SK-N-MC (cell line): ENCODE measurements around the gene FAM107B.

Source experiments
- DNase-seq: peaks from one replicate; pipeline ENCODE4 v3.0.0-alpha.2; 2011; ENCODE audit warnings: low read depth, low spot score
- H3K27ac ChIP-seq: fragments of 200-600 bp; sonication (generic); 2 replicates; pipeline ENCODE4 v1.5.1; 2016; ENCODE audit warnings: mixed run types
- H3K36me3 ChIP-seq: fragments of 200-600 bp; sonication (generic); 2 replicates; pipeline ENCODE4 v1.6.1; 2017; ENCODE audit warnings: antibody characterized with exemption, low read length, mixed read lengths; ENCODE audit not compliant: insufficient read depth
- H3K4me3 ChIP-seq: fragments of 200-600 bp; sonication (generic); 2 replicates; pipeline ENCODE4 v1.5.1; 2016
- H3K9ac ChIP-seq: fragments of 200-600 bp; sonication (generic); 2 replicates; pipeline ENCODE4 v1.8.0; 2017; ENCODE audit warnings: mixed run types, mixed read lengths; ENCODE audit not compliant: insufficient read length
- H3K9me3 ChIP-seq: fragments of 200-600 bp; sonication (generic); 2 replicates; pipeline ENCODE4 v1.6.1; 2017; ENCODE audit warnings: low read depth, mild to moderate bottlenecking, antibody characterized with exemption, low read length, moderate library complexity, mixed read lengths
- EZH2 ChIP-seq: fragments of 200-600 bp; sonication (generic); IDR thresholded peaks from one replicate; pipeline ENCODE4 v1.6.1; 2017; ENCODE audit warnings: antibody characterized with exemption
- FOXP2 ChIP-seq: optimal IDR thresholded peaks from 2 replicates; pipeline ENCODE3; 2011; ENCODE audit warnings: mild to moderate bottlenecking, moderate library complexity; ENCODE audit not compliant: insufficient read depth; ENCODE audit errors: extremely low read length, control extremely low read depth
- POLR2AphosphoS5 ChIP-seq: IDR thresholded peaks from 2 replicates; pipeline ENCODE4 v1.6.1; 2012; ENCODE audit warnings: mild to moderate bottlenecking, low read depth, low read length, borderline replicate concordance

FAM107B gene

GRCh38 chr10:14523286-14523685 is 251.4 kb downstream of the FAM107B start:
- DNase-seq: no peak
- no peaks in the 10 kb centered on the region for H3K36me3 ChIP-seq

GRCh38 chr10:14519785-14520184 is 254.9 kb downstream of the FAM107B start:
- no peaks in the 10 kb centered on the region for H3K9me3 ChIP-seq
- no peak for TF ChIP-seq EZH2
- no peak for TF ChIP-seq FOXP2
- no peak for TF ChIP-seq POLR2AphosphoS5
- no peaks in the 10 kb centered on the region for H3K36me3 ChIP-seq
- no peak overlapping the region for H3K27ac ChIP-seq
- no peak overlapping the region for H3K4me3 ChIP-seq
- no peak for DNase-seq
- H3K9ac ChIP-seq: no peak overlapping the region

More at GRCh38 chr10:14523286-14523685, 251.4 kb downstream of the FAM107B start:
- Histone ChIP-seq H3K4me3 (no peak overlapping the region), H3K9me3 (no peaks in the 10 kb centered on the region), H3K27ac (no peak overlapping the region), H3K9ac (no peak overlapping the region)
- TF ChIP-seq POLR2AphosphoS5 (no peak), EZH2 (no peak), FOXP2 (no peak)

- H3K9ac ChIP-seq: no peak overlapping the region
- no peak overlapping the region for H3K27ac ChIP-seq
- no peaks in the 10 kb centered on the region for H3K36me3 ChIP-seq
- no peak for DNase-seq
- TF ChIP-seq FOXP2 (no peak), EZH2 (no peak), POLR2AphosphoS5 (no peak)
- no peak overlapping the region for H3K4me3 ChIP-seq
- no peaks in the 10 kb centered on the region for H3K9me3 ChIP-seq
Measured at GRCh38 chr10:14518149-14518548, 256.5 kb downstream of the FAM107B start.

DNA sequence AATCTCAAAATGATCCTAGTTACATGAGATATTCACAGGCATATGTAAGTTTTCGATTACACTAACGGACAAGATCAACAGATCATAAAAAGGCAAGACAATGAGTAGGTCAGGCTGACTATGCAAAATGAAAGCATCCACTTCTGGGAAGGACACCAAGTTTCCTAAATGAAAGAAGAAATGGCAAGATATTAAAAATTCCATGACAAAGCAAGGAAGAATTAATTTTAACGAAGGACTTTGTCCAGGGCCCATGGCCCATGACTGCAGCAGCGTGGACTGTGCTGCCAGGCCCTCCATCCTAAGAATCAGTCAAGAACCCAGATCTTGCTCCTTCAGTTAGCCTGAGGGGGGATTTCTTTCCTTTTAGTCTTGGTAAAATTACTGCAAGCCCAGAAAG is 261.6 kb downstream of the FAM107B start:
- Histone ChIP-seq H3K4me3 (no peak overlapping the region), H3K9me3 (no peaks in the 10 kb centered on the region), H3K36me3 (no peaks in the 10 kb centered on the region), H3K9ac (no peak overlapping the region), H3K27ac (no peak overlapping the region)
- TF ChIP-seq POLR2AphosphoS5: no peak
- DNase-seq: no peak

DNA sequence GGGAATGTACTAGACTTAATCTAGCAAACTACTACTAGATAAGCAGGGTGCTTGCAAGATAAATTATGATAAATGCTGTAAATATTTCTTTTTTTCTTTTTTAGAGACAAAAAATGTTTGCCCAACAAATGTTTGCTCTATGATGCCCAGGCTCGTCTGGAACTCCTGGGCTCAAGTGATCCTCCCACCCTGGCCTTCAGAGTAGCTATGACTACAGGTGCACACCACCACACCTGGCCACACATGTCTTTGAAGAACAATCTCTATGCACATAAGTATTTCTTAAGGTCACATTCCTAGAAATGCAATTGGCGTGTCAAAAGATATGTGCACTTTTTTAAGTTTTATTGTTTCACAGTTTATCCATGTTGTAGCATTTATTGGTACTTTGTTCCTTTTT is 264.4 kb downstream of the FAM107B start:
- Histone ChIP-seq H3K9ac (no peak overlapping the region), H3K9me3 (no peaks in the 10 kb centered on the region), H3K4me3 (no peak overlapping the region), H3K36me3 (no peaks in the 10 kb centered on the region), H3K27ac (no peak overlapping the region)
- DNase-seq: no peak
- no peak for TF ChIP-seq EZH2
- TF ChIP-seq FOXP2: no peak

DNA sequence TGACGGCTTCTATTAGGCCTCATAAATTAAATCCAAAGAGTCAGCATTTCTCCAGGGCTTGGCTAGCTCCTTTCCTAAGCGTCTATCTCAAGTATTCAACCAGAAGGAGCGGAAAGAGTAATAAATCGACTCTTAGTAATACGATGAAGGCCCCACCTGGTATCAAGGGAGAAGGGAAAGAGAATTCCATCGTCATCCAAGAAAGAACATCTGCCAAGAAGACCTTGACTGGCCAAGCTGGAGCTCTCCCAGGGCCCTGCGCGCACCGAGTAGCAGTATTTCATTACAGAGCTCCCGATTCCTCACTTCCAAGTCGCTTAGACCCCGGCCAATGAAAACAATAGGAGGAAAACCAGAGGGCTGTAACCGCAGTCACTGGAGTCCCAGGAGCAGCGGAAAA is 266.0 kb downstream of the FAM107B start:
- no peak for DNase-seq
- no peaks in the 10 kb centered on the region for H3K9me3 ChIP-seq
- no peak overlapping the region for H3K27ac ChIP-seq
- H3K9ac ChIP-seq: no peak overlapping the region
- TF ChIP-seq FOXP2 (no peak), POLR2AphosphoS5 (no peak), EZH2 (no peak)
- no peaks in the 10 kb centered on the region for H3K36me3 ChIP-seq
- no peak overlapping the region for H3K4me3 ChIP-seq

GRCh38 chr10:14507781-14508180 is 266.9 kb downstream of the FAM107B start:
- H3K9me3 ChIP-seq: no peaks in the 10 kb centered on the region
- no peak overlapping the region for H3K27ac ChIP-seq
- H3K4me3 ChIP-seq: no peak overlapping the region
- no peak for TF ChIP-seq EZH2
- TF ChIP-seq FOXP2: no peak
- no peak for TF ChIP-seq POLR2AphosphoS5
- H3K9ac ChIP-seq: no peak overlapping the region
- no peak for DNase-seq
- H3K36me3 ChIP-seq: no peaks in the 10 kb centered on the region

GRCh38 chr10:14507176-14507575 is 267.5 kb downstream of the FAM107B start:
- no peak overlapping the region for H3K27ac ChIP-seq
- TF ChIP-seq POLR2AphosphoS5 (no peak), FOXP2 (no peak), EZH2 (no peak)
- DNase-seq: no peak
- H3K4me3 ChIP-seq: no peak overlapping the region
- no peaks in the 10 kb centered on the region for H3K9me3 ChIP-seq
- H3K9ac ChIP-seq: no peak overlapping the region
- no peaks in the 10 kb centered on the region for H3K36me3 ChIP-seq

GRCh38 chr10:14502431-14502830 is 272.3 kb downstream of the FAM107B start:
- Histone ChIP-seq H3K36me3 (no peaks in the 10 kb centered on the region), H3K9me3 (no peaks in the 10 kb centered on the region), H3K27ac (no peak overlapping the region), H3K9ac (no peak overlapping the region), H3K4me3 (no peak overlapping the region)
- TF ChIP-seq POLR2AphosphoS5 (no peak), EZH2 (no peak), FOXP2 (no peak)
- no peak for DNase-seq
